Left hindlimb (tissue), 1 donor: Measurements from ENCODE around the gene CNN2.

Experiments
- DNase-seq: peaks from one replicate; pipeline ENCODE4 v3.0.0-alpha.2; 2018

CNN2 gene

GRCh38 chr19:1068009-1069001 is 41.9 kb downstream of the CNN2 start:
- DNase-seq: no peak

- DNase-seq: no peak
These were observed 42.8 kb downstream of the CNN2 start for GRCh38 chr19:1069009-1069779.

GRCh38 chr19:1070576-1070930 is 44.1 kb downstream of the CNN2 start:
- no peak for DNase-seq

GRCh38 chr19:1070931-1071791 is 44.8 kb downstream of the CNN2 start:
- no peak for DNase-seq

- no peak for DNase-seq
These were observed 46.1 kb downstream of the CNN2 start for GRCh38 chr19:1072371-1073015.

- DNase-seq: no peak
These were observed 46.9 kb downstream of the CNN2 start for GRCh38 chr19:1073063-1073955.

GRCh38 chr19:1073956-1074517 is 47.6 kb downstream of the CNN2 start:
- DNase-seq: no peak

GRCh38 chr19:1074544-1075283 is 48.3 kb downstream of the CNN2 start:
- no peak for DNase-seq

GRCh38 chr19:1076046-1076386 is 49.6 kb downstream of the CNN2 start:
- DNase-seq: no peak

GRCh38 chr19:1076951-1077350 is 50.5 kb downstream of the CNN2 start:
- DNase-seq: no peak

GRCh38 chr19:1079566-1080111 is 53.2 kb downstream of the CNN2 start:
- no peak for DNase-seq

- no peak for DNase-seq
These were observed 54.2 kb downstream of the CNN2 start for GRCh38 chr19:1080360-1081161.

GRCh38 chr19:1081301-1082164 is 55.1 kb downstream of the CNN2 start:
- no peak for DNase-seq

GRCh38 chr19:1082165-1082927 is 55.9 kb downstream of the CNN2 start:
- DNase-seq: no peak

- no peak for DNase-seq
These were observed 56.8 kb downstream of the CNN2 start for GRCh38 chr19:1082928-1083816.
